HEK293 (cell line): ENCODE data around the gene FBXO5.

Experiments used
- MEIS1 ChIP-seq: sonication (generic); formaldehyde crosslinking; IDR thresholded peaks from 2 replicates; pipeline ENCODE4 v1.8.1; 2022; ENCODE audit warnings: missing genetic modification reagents, mild to moderate bottlenecking, borderline replicate concordance
- REST ChIP-seq: fragments of 450-650 bp; formaldehyde crosslinking; IDR thresholded peaks from 2 replicates; pipeline ENCODE4 v1.5.1; 2016; ENCODE audit warnings: missing biosample characterization, missing genetic modification characterization
- SCRT1 ChIP-seq: fragments of 450-650 bp; formaldehyde crosslinking; IDR thresholded peaks from 2 replicates; pipeline ENCODE4 v1.5.1; 2016; ENCODE audit warnings: missing biosample characterization, missing genetic modification characterization, borderline replicate concordance
- TCF7L2 ChIP-seq: IDR thresholded peaks from 2 replicates; pipeline ENCODE4 v1.6.1; 2011; ENCODE audit warnings: low read depth, mild to moderate bottlenecking, inconsistent platforms, low read length, moderate library complexity, borderline replicate concordance
- ZBTB48 ChIP-seq: fragments of 450-650 bp; formaldehyde crosslinking; IDR thresholded peaks from 2 replicates; pipeline ENCODE4 v1.5.1; 2016; ENCODE audit warnings: missing biosample characterization, missing genetic modification characterization
- ZNF10 ChIP-seq: fragments of 450-650 bp; formaldehyde crosslinking; IDR thresholded peaks from 2 replicates; pipeline ENCODE4 v1.5.1; 2017; ENCODE audit warnings: missing biosample characterization, missing genetic modification characterization
- ZNF214 ChIP-seq: fragments of 450-650 bp; formaldehyde crosslinking; IDR thresholded peaks from 2 replicates; pipeline ENCODE4 v1.5.1; 2017; ENCODE audit warnings: missing biosample characterization, mild to moderate bottlenecking, missing genetic modification characterization, borderline replicate concordance
- ZNF423 ChIP-seq: fragments of 450-650 bp; formaldehyde crosslinking; IDR thresholded peaks from 2 replicates; pipeline ENCODE4 v1.5.1; 2016; ENCODE audit warnings: missing biosample characterization, missing genetic modification characterization
- ZNF660 ChIP-seq: fragments of 450-650 bp; IDR thresholded peaks from 2 replicates; pipeline ENCODE4 v1.5.1; 2018; ENCODE audit warnings: missing biosample characterization, mild to moderate bottlenecking, missing genetic modification characterization
- ZNF664 ChIP-seq: fragments of 450-650 bp; formaldehyde crosslinking; IDR thresholded peaks from 2 replicates; pipeline ENCODE4 v1.5.1; 2016; ENCODE audit warnings: missing biosample characterization, missing genetic modification characterization
- ZSCAN5A ChIP-seq: fragments of 450-650 bp; formaldehyde crosslinking; IDR thresholded peaks from 2 replicates; pipeline ENCODE4 v1.5.1; 2016; ENCODE audit warnings: missing biosample characterization, missing genetic modification characterization
- TF ChIP-seq, protein P1 (sequence below): fragments of 450-650 bp; formaldehyde crosslinking; IDR thresholded peaks from 2 replicates; pipeline ENCODE4 v1.5.1; 2016; ENCODE audit warnings: missing biosample characterization, missing genetic modification characterization
- TF ChIP-seq, protein P2 (sequence below): fragments of 450-650 bp; formaldehyde crosslinking; IDR thresholded peaks from 2 replicates; pipeline ENCODE4 v1.5.1; 2016; ENCODE audit warnings: missing biosample characterization, missing genetic modification characterization

DNA sequence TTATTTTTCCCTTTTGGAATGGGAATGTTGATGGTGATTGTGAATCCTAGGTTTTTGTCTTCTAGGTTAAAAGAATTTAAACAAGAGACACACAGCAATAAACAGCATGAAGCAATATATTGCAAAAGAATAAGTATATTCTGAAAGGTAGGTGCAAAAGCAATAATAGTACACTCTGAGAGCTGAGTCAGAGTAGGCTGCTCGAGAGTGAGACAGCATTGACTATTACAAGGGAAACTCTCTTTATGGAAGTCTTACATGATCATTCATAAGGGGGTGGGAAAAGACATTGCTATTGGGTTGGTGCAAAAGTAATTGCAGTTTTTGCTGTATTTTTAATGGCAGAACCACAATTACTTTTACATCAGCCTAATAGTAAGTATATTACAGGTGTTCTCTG is 25.0 kb downstream of the FBXO5 start:
- TF ChIP-seq ZNF664 (tag by site-specific recombination) (no peak), ZNF10 (tag by site-specific recombination) (no peak), ZBTB48 (tag by site-specific recombination) (no peak), TCF7L2 (no peak), REST (no peak), ZNF423 (tag by site-specific recombination) (no peak), SCRT1 (no peak), ZNF214 (tag by site-specific recombination) (no peak), ZSCAN5A (no peak), ZNF660 (no peak), MEIS1 (no peak)
- TF ChIP-seq, protein P1, sequence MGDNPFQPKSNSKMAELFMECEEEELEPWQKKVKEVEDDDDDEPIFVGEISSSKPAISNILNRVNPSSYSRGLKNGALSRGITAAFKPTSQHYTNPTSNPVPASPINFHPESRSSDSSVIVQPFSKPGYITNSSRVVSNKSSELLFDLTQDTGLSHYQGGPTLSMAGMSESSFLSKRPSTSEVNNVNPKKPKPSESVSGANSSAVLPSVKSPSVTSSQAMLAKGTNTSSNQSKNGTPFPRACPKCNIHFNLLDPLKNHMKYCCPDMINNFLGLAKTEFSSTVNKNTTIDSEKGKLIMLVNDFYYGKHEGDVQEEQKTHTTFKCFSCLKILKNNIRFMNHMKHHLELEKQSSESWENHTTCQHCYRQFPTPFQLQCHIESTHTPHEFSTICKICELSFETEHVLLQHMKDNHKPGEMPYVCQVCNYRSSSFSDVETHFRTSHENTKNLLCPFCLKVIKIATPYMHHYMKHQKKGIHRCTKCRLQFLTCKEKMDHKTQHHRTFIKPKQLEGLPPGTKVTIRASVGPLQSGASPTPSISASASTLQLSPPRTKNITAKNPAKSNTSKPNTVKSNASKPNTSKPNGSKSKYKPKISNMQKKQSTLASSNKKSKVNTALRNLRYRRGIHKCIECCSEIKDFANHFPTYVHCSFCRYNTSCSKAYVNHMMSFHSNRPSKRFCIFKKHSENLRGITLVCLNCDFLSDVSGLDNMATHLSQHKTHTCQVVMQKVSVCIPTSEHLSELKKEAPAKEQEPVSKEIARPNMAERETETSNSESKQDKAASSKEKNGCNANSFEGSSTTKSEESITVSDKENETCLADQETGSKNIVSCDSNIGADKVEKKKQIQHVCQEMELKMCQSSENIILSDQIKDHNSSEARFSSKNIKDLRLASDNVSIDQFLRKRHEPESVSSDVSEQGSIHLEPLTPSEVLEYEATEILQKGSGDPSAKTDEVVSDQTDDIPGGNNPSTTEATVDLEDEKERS: no peak
- TF ChIP-seq, protein P2, sequence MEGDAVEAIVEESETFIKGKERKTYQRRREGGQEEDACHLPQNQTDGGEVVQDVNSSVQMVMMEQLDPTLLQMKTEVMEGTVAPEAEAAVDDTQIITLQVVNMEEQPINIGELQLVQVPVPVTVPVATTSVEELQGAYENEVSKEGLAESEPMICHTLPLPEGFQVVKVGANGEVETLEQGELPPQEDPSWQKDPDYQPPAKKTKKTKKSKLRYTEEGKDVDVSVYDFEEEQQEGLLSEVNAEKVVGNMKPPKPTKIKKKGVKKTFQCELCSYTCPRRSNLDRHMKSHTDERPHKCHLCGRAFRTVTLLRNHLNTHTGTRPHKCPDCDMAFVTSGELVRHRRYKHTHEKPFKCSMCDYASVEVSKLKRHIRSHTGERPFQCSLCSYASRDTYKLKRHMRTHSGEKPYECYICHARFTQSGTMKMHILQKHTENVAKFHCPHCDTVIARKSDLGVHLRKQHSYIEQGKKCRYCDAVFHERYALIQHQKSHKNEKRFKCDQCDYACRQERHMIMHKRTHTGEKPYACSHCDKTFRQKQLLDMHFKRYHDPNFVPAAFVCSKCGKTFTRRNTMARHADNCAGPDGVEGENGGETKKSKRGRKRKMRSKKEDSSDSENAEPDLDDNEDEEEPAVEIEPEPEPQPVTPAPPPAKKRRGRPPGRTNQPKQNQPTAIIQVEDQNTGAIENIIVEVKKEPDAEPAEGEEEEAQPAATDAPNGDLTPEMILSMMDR (tag by site-specific recombination): no peak
